GM23338 (cell line): ENCODE data around the gene PLXNA2.

Experiments
- ETS1 ChIP-seq: IDR thresholded peaks from 2 replicates; pipeline ENCODE4 v1.6.1; 2016; ENCODE audit warnings: antibody characterized with exemption
- EZH2 ChIP-seq: fragments of 200-600 bp; sonication (generic); IDR thresholded peaks from one replicate; pipeline ENCODE4 v1.8.0; 2017; ENCODE audit warnings: antibody characterized with exemption, mild to moderate bottlenecking, low read depth; ENCODE audit not compliant: unreplicated experiment
- EZH2phosphoT487 ChIP-seq: fragments of 200-600 bp; sonication (generic); IDR thresholded peaks from one replicate; pipeline ENCODE4 v1.8.1; 2018; ENCODE audit warnings: antibody characterized with exemption; ENCODE audit not compliant: unreplicated experiment
- JUNB ChIP-seq: IDR thresholded peaks from one replicate; pipeline ENCODE4 v1.6.1; 2016; ENCODE audit warnings: antibody characterized with exemption; ENCODE audit not compliant: unreplicated experiment
- NANOG ChIP-seq: IDR thresholded peaks from 2 replicates; pipeline ENCODE4 v1.6.1; 2016; ENCODE audit warnings: antibody characterized with exemption, borderline replicate concordance
- POLR2AphosphoS5 ChIP-seq: IDR thresholded peaks from 2 replicates; pipeline ENCODE4 v1.6.1; 2016; ENCODE audit warnings: antibody characterized with exemption, low read depth
- STAT1 ChIP-seq: IDR thresholded peaks from one replicate; pipeline ENCODE4 v1.6.1; 2016; ENCODE audit warnings: antibody characterized with exemption; ENCODE audit not compliant: unreplicated experiment
- ZNF114 ChIP-seq: fragments of 250-450 bp; sonication (Bioruptor Pico); IDR thresholded peaks from 2 replicates; pipeline ENCODE4 v1.5.0; 2020; ENCODE audit warnings: mild to moderate bottlenecking, moderate library complexity
- ZNF331 ChIP-seq: fragments of 250-450 bp; sonication (Bioruptor Pico); IDR thresholded peaks from 2 replicates; pipeline ENCODE4 v1.5.0; 2020; ENCODE audit warnings: low read depth, mild to moderate bottlenecking, moderate library complexity
- ZNF462 ChIP-seq: fragments of 250-450 bp; sonication (Bioruptor Pico); IDR thresholded peaks from 2 replicates; pipeline ENCODE4 v1.5.0; 2020; ENCODE audit warnings: mild to moderate bottlenecking, moderate library complexity
- TF ChIP-seq, protein P1 (sequence below), 2 experiments: fragments of 200-600 bp in 1 of 2; sonication (generic) in 1 of 2; conservative IDR thresholded peaks; 2 replicates each; pipeline versions ENCODE4 v1.5.1 to v1.6.1; 2016 to 2017; ENCODE audit warnings: antibody characterized with exemption in 2 of 2, low read depth in 2 of 2, mild to moderate bottlenecking in 2 of 2, moderate library complexity in 1 of 2
- TF ChIP-seq, protein P2 (sequence below): IDR thresholded peaks from one replicate; pipeline ENCODE4 v1.6.1; 2018; ENCODE audit warnings: antibody characterized with exemption; ENCODE audit not compliant: unreplicated experiment

GRCh38 chr1:208089149-208089548 lies 155.0 kb downstream of the PLXNA2 start:
- TF ChIP-seq POLR2AphosphoS5 (no peak), STAT1 (no peak), EZH2phosphoT487 (no peak), EZH2 (no peak), ZNF331 (CRISPR knock-in tag) (no peak), ZNF462 (CRISPR knock-in tag) (no peak), ZNF114 (CRISPR knock-in tag) (no peak), JUNB (no peak), ETS1 (no peak), NANOG (no peak)
- TF ChIP-seq, protein P1, sequence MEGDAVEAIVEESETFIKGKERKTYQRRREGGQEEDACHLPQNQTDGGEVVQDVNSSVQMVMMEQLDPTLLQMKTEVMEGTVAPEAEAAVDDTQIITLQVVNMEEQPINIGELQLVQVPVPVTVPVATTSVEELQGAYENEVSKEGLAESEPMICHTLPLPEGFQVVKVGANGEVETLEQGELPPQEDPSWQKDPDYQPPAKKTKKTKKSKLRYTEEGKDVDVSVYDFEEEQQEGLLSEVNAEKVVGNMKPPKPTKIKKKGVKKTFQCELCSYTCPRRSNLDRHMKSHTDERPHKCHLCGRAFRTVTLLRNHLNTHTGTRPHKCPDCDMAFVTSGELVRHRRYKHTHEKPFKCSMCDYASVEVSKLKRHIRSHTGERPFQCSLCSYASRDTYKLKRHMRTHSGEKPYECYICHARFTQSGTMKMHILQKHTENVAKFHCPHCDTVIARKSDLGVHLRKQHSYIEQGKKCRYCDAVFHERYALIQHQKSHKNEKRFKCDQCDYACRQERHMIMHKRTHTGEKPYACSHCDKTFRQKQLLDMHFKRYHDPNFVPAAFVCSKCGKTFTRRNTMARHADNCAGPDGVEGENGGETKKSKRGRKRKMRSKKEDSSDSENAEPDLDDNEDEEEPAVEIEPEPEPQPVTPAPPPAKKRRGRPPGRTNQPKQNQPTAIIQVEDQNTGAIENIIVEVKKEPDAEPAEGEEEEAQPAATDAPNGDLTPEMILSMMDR (conservative IDR thresholded peaks at IDR 0.05; ENCODE audit: low read depth in 2 of 2) = no peak
- TF ChIP-seq, protein P2, sequence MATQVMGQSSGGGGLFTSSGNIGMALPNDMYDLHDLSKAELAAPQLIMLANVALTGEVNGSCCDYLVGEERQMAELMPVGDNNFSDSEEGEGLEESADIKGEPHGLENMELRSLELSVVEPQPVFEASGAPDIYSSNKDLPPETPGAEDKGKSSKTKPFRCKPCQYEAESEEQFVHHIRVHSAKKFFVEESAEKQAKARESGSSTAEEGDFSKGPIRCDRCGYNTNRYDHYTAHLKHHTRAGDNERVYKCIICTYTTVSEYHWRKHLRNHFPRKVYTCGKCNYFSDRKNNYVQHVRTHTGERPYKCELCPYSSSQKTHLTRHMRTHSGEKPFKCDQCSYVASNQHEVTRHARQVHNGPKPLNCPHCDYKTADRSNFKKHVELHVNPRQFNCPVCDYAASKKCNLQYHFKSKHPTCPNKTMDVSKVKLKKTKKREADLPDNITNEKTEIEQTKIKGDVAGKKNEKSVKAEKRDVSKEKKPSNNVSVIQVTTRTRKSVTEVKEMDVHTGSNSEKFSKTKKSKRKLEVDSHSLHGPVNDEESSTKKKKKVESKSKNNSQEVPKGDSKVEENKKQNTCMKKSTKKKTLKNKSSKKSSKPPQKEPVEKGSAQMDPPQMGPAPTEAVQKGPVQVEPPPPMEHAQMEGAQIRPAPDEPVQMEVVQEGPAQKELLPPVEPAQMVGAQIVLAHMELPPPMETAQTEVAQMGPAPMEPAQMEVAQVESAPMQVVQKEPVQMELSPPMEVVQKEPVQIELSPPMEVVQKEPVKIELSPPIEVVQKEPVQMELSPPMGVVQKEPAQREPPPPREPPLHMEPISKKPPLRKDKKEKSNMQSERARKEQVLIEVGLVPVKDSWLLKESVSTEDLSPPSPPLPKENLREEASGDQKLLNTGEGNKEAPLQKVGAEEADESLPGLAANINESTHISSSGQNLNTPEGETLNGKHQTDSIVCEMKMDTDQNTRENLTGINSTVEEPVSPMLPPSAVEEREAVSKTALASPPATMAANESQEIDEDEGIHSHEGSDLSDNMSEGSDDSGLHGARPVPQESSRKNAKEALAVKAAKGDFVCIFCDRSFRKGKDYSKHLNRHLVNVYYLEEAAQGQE = no peak
